HEK293 (cell line): ENCODE data around the gene AQP1.

Experiments
- CTCF ChIA-PET: fragments of 350-600 bp; formaldehyde crosslinking; extraction: SDS; loops from one replicate; lab custom pipeline; 2021; ENCODE audit warnings: antibody characterized with exemption; lab: Yijun Ruan, JAX
- POLR2A ChIA-PET: fragments of 300-600 bp; formaldehyde crosslinking; extraction: SDS; loops from one replicate; lab custom pipeline; 2020; ENCODE audit warnings: antibody characterized with exemption, inconsistent platforms; lab: Yijun Ruan, JAX
- H3K27ac ChIP-seq: fragments of 200-500 bp; sonication (Bioruptor generic); 2 replicates; pipeline ENCODE4 v1.5.1; 2014; ENCODE audit warnings: low read depth, low read length, control low read depth, inconsistent platforms; ENCODE audit errors: extremely low read depth
- H3K36me3 ChIP-seq, 2 experiments: fragments of 200-500 bp in 1 of 2; sonication (Bioruptor generic) in 1 of 2; 1 replicate in 1 of 2; 2 replicates in 1 of 2; pipeline ENCODE4 v1.5.1; 2014 to 2017; ENCODE audit warnings: inconsistent platforms in 2 of 2, low read length in 2 of 2; ENCODE audit not compliant: control insufficient read depth in 2 of 2, insufficient read depth in 1 of 2
- H3K4me1 ChIP-seq: fragments of 200-500 bp; sonication (Bioruptor generic); 2 replicates; pipeline ENCODE4 v1.5.1; 2014; ENCODE audit warnings: mild to moderate bottlenecking, low read length, inconsistent platforms; ENCODE audit not compliant: control insufficient read depth, insufficient read depth
- H3K4me3 ChIP-seq: 2 replicates; pipeline ENCODE4 v1.5.1; 2011; ENCODE audit warnings: low read depth, mild to moderate bottlenecking, control low read depth, low read length, moderate library complexity
- H3K9me3 ChIP-seq: fragments of 200-500 bp; sonication (Bioruptor generic); 2 replicates; pipeline ENCODE4 v1.5.1; 2014; ENCODE audit warnings: low read depth, low read length, inconsistent platforms; ENCODE audit not compliant: control insufficient read depth, insufficient read depth
- PRDM1 ChIP-seq: fragments of 450-650 bp; formaldehyde crosslinking; IDR thresholded peaks from 2 replicates; pipeline ENCODE4; 2016; ENCODE audit warnings: missing biosample characterization, missing genetic modification characterization
- PRDM2 ChIP-seq: fragments of 450-650 bp; formaldehyde crosslinking; IDR thresholded peaks from 2 replicates; pipeline ENCODE4 v1.5.1; 2016; ENCODE audit warnings: missing biosample characterization, missing genetic modification characterization, borderline replicate concordance
- ZNF112 ChIP-seq: fragments of 450-650 bp; formaldehyde crosslinking; IDR thresholded peaks from 2 replicates; pipeline ENCODE4 v1.5.0; 2017; ENCODE audit warnings: missing biosample characterization, missing genetic modification characterization
- ZNF2 ChIP-seq: fragments of 450-650 bp; formaldehyde crosslinking; IDR thresholded peaks from 2 replicates; pipeline ENCODE4 v1.5.1; 2016; ENCODE audit warnings: missing biosample characterization, missing genetic modification characterization
- ZNF23 ChIP-seq: fragments of 450-650 bp; formaldehyde crosslinking; IDR thresholded peaks from 2 replicates; pipeline ENCODE4 v1.5.1; 2016; ENCODE audit warnings: missing biosample characterization, missing genetic modification characterization, borderline replicate concordance
- ZNF280C ChIP-seq: fragments of 450-650 bp; formaldehyde crosslinking; IDR thresholded peaks from 2 replicates; pipeline ENCODE4 v1.5.1; 2016; ENCODE audit warnings: missing biosample characterization, missing genetic modification characterization
- ZNF449 ChIP-seq: fragments of 450-650 bp; formaldehyde crosslinking; IDR thresholded peaks from 2 replicates; pipeline ENCODE4 v1.5.1; 2017; ENCODE audit warnings: missing biosample characterization, mild to moderate bottlenecking, missing genetic modification characterization, moderate library complexity
- ZNF658 ChIP-seq: fragments of 450-650 bp; formaldehyde crosslinking; IDR thresholded peaks from 2 replicates; pipeline ENCODE4; 2016; ENCODE audit warnings: missing biosample characterization, missing genetic modification characterization
- ZNF664 ChIP-seq: fragments of 450-650 bp; formaldehyde crosslinking; IDR thresholded peaks from 2 replicates; pipeline ENCODE4 v1.5.1; 2016; ENCODE audit warnings: missing biosample characterization, missing genetic modification characterization
- ZSCAN30 ChIP-seq: fragments of 450-650 bp; IDR thresholded peaks from 2 replicates; pipeline ENCODE4 v1.5.1; 2018; ENCODE audit warnings: missing biosample characterization, mild to moderate bottlenecking, missing genetic modification characterization, moderate library complexity
- TF ChIP-seq, protein P1 (sequence below): sonication (generic); formaldehyde crosslinking; IDR thresholded peaks from 2 replicates; pipeline ENCODE4 v1.8.1; 2022; ENCODE audit warnings: mild to moderate bottlenecking, moderate library complexity, missing genetic modification reagents

AQP1 gene

GRCh38 chr7:30862995-30863705 lies 48.5 kb upstream of the AQP1 start:
- H3K9me3 ChIP-seq = no peaks in the 10 kb centered on the region
- POLR2A ChIA-PET = no interaction called here
- CTCF ChIA-PET = no interaction called here
- H3K4me1 ChIP-seq = no peaks in the 10 kb centered on the region
- TF ChIP-seq ZSCAN30 (tag by site-specific recombination) (no peak), ZNF658 (tag by site-specific recombination) (no peak), ZNF112 (tag by site-specific recombination) (no peak), ZNF23 (tag by site-specific recombination) (no peak), ZNF664 (tag by site-specific recombination) (no peak), ZNF280C (tag by site-specific recombination) (no peak)
- no peak overlapping the region for H3K4me3 ChIP-seq
- H3K36me3 ChIP-seq = no peaks in the 10 kb centered on the region
- no peak overlapping the region for H3K27ac ChIP-seq

DNA sequence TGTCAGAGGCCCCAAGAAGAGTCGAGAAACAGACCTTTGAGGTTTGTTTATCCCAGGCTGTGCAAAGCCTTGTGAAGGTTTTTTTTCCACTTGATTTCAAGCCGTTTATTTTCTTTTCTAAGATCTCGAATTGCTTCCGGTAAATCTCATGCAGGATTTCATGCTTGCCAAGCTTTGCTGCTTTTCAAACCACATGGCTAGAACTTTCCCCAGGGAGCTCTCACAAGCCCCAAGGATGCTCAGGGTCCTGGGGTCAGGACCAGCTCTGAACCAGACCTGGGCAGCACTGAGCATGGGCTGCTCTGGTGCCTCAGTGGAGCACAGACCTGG lies 48.0 kb upstream of the AQP1 start:
- Histone ChIP-seq H3K4me3 (no peak overlapping the region), H3K9me3 (no peaks in the 10 kb centered on the region), H3K27ac (no peak overlapping the region), H3K4me1 (no peaks in the 10 kb centered on the region), H3K36me3 (no peaks in the 10 kb centered on the region)
- TF ChIP-seq, protein P1, sequence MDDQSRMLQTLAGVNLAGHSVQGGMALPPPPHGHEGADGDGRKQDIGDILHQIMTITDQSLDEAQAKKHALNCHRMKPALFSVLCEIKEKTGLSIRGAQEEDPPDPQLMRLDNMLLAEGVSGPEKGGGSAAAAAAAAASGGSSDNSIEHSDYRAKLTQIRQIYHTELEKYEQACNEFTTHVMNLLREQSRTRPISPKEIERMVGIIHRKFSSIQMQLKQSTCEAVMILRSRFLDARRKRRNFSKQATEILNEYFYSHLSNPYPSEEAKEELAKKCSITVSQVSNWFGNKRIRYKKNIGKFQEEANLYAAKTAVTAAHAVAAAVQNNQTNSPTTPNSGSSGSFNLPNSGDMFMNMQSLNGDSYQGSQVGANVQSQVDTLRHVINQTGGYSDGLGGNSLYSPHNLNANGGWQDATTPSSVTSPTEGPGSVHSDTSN (CRISPR knock-in tag) = no peak
- TF ChIP-seq ZNF449 (tag by site-specific recombination) = no peak
- no peak for TF ChIP-seq PRDM2
- no peak for TF ChIP-seq PRDM1
- TF ChIP-seq ZNF2 (tag by site-specific recombination) = no peak
- CTCF ChIA-PET = interaction anchor here (0.5 kb wide), 1 partner anchor 259 kb away, joined by 3 read pairs; no protein-coding TSS in a partner anchor
- POLR2A ChIA-PET = no interaction called here
